Omental fat pad (tissue), 4 donors: ENCODE measurements around the gene PPEF2. TPM values are rescaled to one million over a fixed set of nuclear protein-coding genes. Genes with fewer than 3 reads are reported as not detected.
A peak's percentile ranks its signal among the peaks of the same experiment; 100 is the strongest.

Source experiments
- ATAC-seq: fragments of 150-250 bp; one replicate; pipeline ENCODE4 v1.9.1; 2016; ENCODE audit warnings: mild to moderate bottlenecking, moderate library complexity; ENCODE audit not compliant: low FRiP score
- DNase-seq: peaks from one replicate; pipeline ENCODE4 v3.0.0-alpha.2; 2019; ENCODE audit warnings: low spot score
- total RNA-seq, 4 donors: library from RNA; depleted of rRNA; stranded (reverse); fragments of >200 nt; gene quantifications; one replicate each; pipeline ENCODE4 v1.1.0, GENCODE V29; 2016
- TF ChIP-seq, protein P1 (sequence below), 3 donors: fragments of 450-650 bp; IDR thresholded peaks; one replicate each; pipeline ENCODE4 v1.5.1; 2016 to 2017; ENCODE audit warnings: antibody characterized with exemption in 3 of 3, mild to moderate bottlenecking in 3 of 3, moderate library complexity in 2 of 3

PPEF2 gene, protein sequence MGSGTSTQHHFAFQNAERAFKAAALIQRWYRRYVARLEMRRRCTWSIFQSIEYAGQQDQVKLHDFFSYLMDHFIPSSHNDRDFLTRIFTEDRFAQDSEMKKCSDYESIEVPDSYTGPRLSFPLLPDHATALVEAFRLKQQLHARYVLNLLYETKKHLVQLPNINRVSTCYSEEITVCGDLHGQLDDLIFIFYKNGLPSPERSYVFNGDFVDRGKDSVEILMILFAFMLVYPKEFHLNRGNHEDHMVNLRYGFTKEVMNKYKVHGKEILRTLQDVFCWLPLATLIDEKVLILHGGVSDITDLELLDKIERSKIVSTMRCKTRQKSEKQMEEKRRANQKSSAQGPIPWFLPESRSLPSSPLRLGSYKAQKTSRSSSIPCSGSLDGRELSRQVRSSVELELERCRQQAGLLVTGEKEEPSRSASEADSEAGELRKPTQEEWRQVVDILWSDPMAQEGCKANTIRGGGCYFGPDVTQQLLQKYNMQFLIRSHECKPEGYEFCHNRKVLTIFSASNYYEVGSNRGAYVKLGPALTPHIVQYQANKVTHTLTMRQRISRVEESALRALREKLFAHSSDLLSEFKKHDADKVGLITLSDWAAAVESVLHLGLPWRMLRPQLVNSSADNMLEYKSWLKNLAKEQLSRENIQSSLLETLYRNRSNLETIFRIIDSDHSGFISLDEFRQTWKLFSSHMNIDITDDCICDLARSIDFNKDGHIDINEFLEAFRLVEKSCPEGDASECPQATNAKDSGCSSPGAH
- total RNA-seq = not detected

- DNase-seq = no peak
- ATAC-seq = no peak
- TF ChIP-seq, protein P1, sequence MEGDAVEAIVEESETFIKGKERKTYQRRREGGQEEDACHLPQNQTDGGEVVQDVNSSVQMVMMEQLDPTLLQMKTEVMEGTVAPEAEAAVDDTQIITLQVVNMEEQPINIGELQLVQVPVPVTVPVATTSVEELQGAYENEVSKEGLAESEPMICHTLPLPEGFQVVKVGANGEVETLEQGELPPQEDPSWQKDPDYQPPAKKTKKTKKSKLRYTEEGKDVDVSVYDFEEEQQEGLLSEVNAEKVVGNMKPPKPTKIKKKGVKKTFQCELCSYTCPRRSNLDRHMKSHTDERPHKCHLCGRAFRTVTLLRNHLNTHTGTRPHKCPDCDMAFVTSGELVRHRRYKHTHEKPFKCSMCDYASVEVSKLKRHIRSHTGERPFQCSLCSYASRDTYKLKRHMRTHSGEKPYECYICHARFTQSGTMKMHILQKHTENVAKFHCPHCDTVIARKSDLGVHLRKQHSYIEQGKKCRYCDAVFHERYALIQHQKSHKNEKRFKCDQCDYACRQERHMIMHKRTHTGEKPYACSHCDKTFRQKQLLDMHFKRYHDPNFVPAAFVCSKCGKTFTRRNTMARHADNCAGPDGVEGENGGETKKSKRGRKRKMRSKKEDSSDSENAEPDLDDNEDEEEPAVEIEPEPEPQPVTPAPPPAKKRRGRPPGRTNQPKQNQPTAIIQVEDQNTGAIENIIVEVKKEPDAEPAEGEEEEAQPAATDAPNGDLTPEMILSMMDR (IDR thresholded peaks at IDR 0.05) = no peak
Observed at GRCh38 chr4:75902352-75902751, at the start of gene PPEF2. PPEF2 (minus strand) TSS chr4:75902452; CDS start chr4:75896325, 6,127 bp downstream.

GRCh38 chr4:75950213-75950815, 48.1 kb upstream of the PPEF2 start:
- TF ChIP-seq, protein P1 (IDR thresholded peaks at IDR 0.05) = no peak
- ATAC-seq (no peak), DNase-seq (no peak)

DNA sequence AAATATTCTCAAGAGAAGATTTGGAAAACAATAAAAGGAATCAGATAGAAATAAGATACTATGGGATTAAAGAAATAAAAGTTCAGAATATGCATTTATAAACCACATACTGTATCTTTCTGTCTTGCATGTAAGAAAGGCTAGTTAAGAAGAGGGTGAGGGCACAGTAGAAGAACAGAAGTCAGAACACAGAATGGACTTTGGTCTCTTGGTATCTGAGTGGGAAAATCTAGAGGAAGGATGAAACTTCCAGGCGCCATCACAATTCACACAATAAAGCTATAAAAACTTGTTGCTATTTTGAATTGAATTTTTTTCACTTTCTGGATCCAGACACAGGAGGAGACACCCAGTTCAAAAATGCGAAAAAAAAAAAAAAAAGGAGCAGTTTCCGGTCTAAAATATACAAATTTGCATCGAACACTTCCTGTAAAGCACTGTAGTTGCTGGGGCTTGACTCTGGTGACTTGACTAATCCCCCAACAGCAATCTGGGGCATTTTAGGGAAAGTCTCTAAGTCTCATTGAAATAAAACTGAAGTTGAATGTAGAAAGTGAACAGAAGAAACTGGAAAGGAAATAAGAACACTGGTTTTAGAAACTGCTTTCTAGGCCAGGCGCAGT, 46.7 kb upstream of the PPEF2 start:
- DNase-seq = no peak
- TF ChIP-seq, protein P1 (IDR thresholded peaks at IDR 0.05) = no peak
- ATAC-seq = no peak

DNA sequence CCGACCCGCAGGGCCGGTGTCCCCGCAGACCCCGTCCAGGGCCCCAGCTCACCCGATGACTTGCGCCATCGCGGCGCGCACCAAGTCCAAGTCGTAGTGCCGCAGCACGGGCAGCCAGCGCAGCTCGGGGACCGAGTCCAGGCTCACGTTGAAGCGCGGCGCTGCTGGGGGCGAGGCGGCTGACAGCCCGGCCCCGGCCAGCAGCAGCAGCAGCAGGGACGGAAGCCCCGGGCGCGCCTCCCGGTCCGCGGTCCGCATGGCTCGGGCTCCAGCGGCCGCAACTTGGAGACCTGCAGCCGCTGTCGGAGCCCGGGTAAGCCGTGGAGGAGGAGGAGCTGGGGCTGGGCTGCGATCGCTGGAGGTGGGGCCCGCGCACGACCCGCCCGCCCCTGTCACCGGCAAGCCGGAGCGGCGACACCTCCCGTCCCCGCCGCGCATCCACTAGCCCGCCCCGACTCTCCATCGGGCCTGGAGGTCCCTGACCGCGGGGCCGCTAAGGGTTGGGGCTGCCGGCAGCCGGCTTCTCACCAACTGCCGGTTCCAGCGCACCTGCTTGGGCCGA, 38.5 kb upstream of the PPEF2 start, which contains the start of gene NAAA:
Gene NAAA (minus strand): TSS at position 322 of the 562 bp plus-strand sequence. CDS start 64 bp downstream, at position 258.
- peak; percentile 40 for DNase-seq
- peak; percentile 78 for ATAC-seq
- TF ChIP-seq, protein P1 (IDR thresholded peaks at IDR 0.05) = no peak

GRCh38 chr4:75939890-75940691, 37.8 kb upstream of the PPEF2 start:
- DNase-seq = peak; percentile 39
- peak; percentile 83 for ATAC-seq
- TF ChIP-seq, protein P1 (IDR thresholded peaks at IDR 0.05) = no peak

GRCh38 chr4:75935628-75936027, 33.4 kb upstream of the PPEF2 start:
- ATAC-seq (no peak), DNase-seq (no peak)
- TF ChIP-seq, protein P1 (IDR thresholded peaks at IDR 0.05) = no peak
